HepG2 (cell line): ENCODE results near the gene P4HB. TPM values are rescaled to one million over a fixed set of nuclear protein-coding genes. Genes with fewer than 3 reads are reported as not detected.

Experiments used
- ATF7 ChIP-seq, 2 experiments: fragments of 450-650 bp in 1 of 2; sonication (generic) in 1 of 2; formaldehyde crosslinking in 1 of 2; IDR thresholded peaks; 2 replicates each; pipeline versions ENCODE4 v1.4.0 to v1.6.1; 2016 to 2020; ENCODE audit warnings: antibody characterized with exemption in 1 of 2, mild to moderate bottlenecking in 1 of 2, missing genetic modification reagents in 1 of 2
- NR3C1 ChIP-seq: sonication (generic); formaldehyde crosslinking; IDR thresholded peaks from 2 replicates; pipeline ENCODE4 v1.4.0; 2020; ENCODE audit warnings: missing genetic modification reagents
- POLR2AphosphoS2 ChIP-seq: IDR thresholded peaks from 2 replicates; pipeline ENCODE4 v1.6.1; 2011; ENCODE audit warnings: low read depth, low read length, improper control_type of control experiment
- THAP11 ChIP-seq: IDR thresholded peaks from 2 replicates; pipeline ENCODE4 v1.6.1; 2016; ENCODE audit warnings: missing biosample characterization, missing genetic modification reagents
- YY1 ChIP-seq: IDR thresholded peaks from 2 replicates; pipeline ENCODE4 v1.6.1; 2011; ENCODE audit warnings: low read length, low read depth, moderate library complexity, mild to moderate bottlenecking; ENCODE audit not compliant: insufficient read depth, insufficient replicate concordance
- ZBTB33 ChIP-seq: sonication (generic); formaldehyde crosslinking; IDR thresholded peaks from 2 replicates; pipeline ENCODE4 v1.4.0; 2020; ENCODE audit warnings: missing genetic modification reagents
- ZBTB40 ChIP-seq, 2 experiments: fragments of 450-650 bp in 1 of 2; sonication (generic) in 1 of 2; formaldehyde crosslinking in 1 of 2; IDR thresholded peaks; 2 replicates each; pipeline versions ENCODE4 v1.6.1 to v1.8.0; 2016 to 2022; ENCODE audit warnings: antibody characterized with exemption in 1 of 2, mild to moderate bottlenecking in 1 of 2, missing genetic modification reagents in 1 of 2
- ZNF451 ChIP-seq: sonication (generic); formaldehyde crosslinking; IDR thresholded peaks from 2 replicates; pipeline ENCODE4 v1.5.0; 2020; ENCODE audit warnings: mild to moderate bottlenecking, missing genetic modification reagents
- ZNF460 ChIP-seq: sonication (generic); formaldehyde crosslinking; IDR thresholded peaks from 2 replicates; pipeline ENCODE4 v1.5.1; 2020; ENCODE audit warnings: missing genetic modification reagents, mild to moderate bottlenecking, borderline replicate concordance
- ZNF562 ChIP-seq: sonication (generic); formaldehyde crosslinking; IDR thresholded peaks from 2 replicates; pipeline ENCODE4 v1.8.0; 2022; ENCODE audit warnings: missing genetic modification reagents, borderline replicate concordance
- polyA plus RNA-seq, 8 experiments: library from polyadenylated mRNA; depleted of rRNA in 3 of 8; stranded (reverse) in 7 of 8; unstranded in 1 of 8; fragments of >200 nt; fragmentation: Illumina TruSeq in 4 of 8; extraction: Trizol in 4 of 8; gene quantifications; 2 replicates each; pipeline versions ENCODE4 v1.2.1 to v1.2.3, GENCODE V29; 2011 to 2016; ENCODE audit warnings: low read depth in 4 of 8, missing spikeins in 1 of 8, mixed read lengths in 1 of 8; ENCODE audit not compliant: insufficient read depth in 1 of 8
- total RNA-seq, 5 experiments: library from RNA; depleted of rRNA; stranded (reverse); fragments of >200 nt; fragmentation: Illumina TruSeq; extraction: Trizol; gene quantifications; 2 replicates each; pipeline ENCODE4 v1.2.3, GENCODE V29; 2016; ENCODE audit warnings: low read depth in 1 of 5
- TF ChIP-seq, protein P1 (sequence below): sonication (generic); formaldehyde crosslinking; IDR thresholded peaks from 2 replicates; pipeline ENCODE4 v1.4.0; 2020; ENCODE audit warnings: missing genetic modification reagents, borderline replicate concordance
- TF ChIP-seq, protein P2 (sequence below): sonication (generic); formaldehyde crosslinking; IDR thresholded peaks from 2 replicates; pipeline ENCODE4 v1.8.1; 2023; ENCODE audit warnings: missing genetic modification reagents, inconsistent platforms, borderline replicate concordance

P4HB gene
- total and polyA plus RNA-seq, 2 of the 13 experiments (the other 11 are each of a cell fraction or from before 2014, with no cell fraction given): 185 to 782 TPM

GRCh38 chr17:81860756-81861568 lies 627 bp upstream of the P4HB start (continued):
- TF ChIP-seq NR3C1 (CRISPR knock-in tag) (0 out of 2 replicates have a peak, but pooled peaks have one; percentile 65), ZBTB33 (CRISPR knock-in tag) (peak; percentile 65), THAP11 (CRISPR knock-in tag) (peak; percentile 92), ZNF460 (CRISPR knock-in tag) (no peak), YY1 (peak; percentile 71), POLR2AphosphoS2 (peak; percentile 82; the same call in 1 of the 2 replicates), ZNF562 (CRISPR knock-in tag) (no peak), ZNF451 (CRISPR knock-in tag) (peak; percentile 91; the same call in 1 of the 2 replicates), ZBTB40 (IDR thresholded peaks at IDR 0.05) (peak; percentile 96), ZBTB40 (CRISPR knock-in tag; IDR thresholded peaks at IDR 0.05) (peak; percentile 67), ATF7 (IDR thresholded peaks at IDR 0.05) (peak; percentile 93), ATF7 (CRISPR knock-in tag; IDR thresholded peaks at IDR 0.05) (peak; percentile 98)
- TF ChIP-seq, protein P1, sequence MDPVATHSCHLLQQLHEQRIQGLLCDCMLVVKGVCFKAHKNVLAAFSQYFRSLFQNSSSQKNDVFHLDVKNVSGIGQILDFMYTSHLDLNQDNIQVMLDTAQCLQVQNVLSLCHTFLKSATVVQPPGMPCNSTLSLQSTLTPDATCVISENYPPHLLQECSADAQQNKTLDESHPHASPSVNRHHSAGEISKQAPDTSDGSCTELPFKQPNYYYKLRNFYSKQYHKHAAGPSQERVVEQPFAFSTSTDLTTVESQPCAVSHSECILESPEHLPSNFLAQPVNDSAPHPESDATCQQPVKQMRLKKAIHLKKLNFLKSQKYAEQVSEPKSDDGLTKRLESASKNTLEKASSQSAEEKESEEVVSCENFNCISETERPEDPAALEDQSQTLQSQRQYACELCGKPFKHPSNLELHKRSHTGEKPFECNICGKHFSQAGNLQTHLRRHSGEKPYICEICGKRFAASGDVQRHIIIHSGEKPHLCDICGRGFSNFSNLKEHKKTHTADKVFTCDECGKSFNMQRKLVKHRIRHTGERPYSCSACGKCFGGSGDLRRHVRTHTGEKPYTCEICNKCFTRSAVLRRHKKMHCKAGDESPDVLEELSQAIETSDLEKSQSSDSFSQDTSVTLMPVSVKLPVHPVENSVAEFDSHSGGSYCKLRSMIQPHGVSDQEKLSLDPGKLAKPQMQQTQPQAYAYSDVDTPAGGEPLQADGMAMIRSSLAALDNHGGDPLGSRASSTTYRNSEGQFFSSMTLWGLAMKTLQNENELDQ (CRISPR knock-in tag): peak; percentile 62; the same call in 1 of the 2 replicates
- TF ChIP-seq, protein P2, sequence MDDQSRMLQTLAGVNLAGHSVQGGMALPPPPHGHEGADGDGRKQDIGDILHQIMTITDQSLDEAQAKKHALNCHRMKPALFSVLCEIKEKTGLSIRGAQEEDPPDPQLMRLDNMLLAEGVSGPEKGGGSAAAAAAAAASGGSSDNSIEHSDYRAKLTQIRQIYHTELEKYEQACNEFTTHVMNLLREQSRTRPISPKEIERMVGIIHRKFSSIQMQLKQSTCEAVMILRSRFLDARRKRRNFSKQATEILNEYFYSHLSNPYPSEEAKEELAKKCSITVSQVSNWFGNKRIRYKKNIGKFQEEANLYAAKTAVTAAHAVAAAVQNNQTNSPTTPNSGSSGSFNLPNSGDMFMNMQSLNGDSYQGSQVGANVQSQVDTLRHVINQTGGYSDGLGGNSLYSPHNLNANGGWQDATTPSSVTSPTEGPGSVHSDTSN (CRISPR knock-in tag): no peak
